Left renal pelvis (tissue), 4 donors: ENCODE data around the gene KRT5. TPM values are rescaled to one million over a fixed set of nuclear protein-coding genes. Genes with fewer than 3 reads are reported as not detected.
"Not testable (repeated sequence)": the region's sequence is repeated elsewhere in the genome, so short reads cannot be mapped to it uniquely, and the experiment has no call there.

Experiments used
- DNase-seq, 4 donors: peaks; one replicate each; pipeline ENCODE4 v3.0.0-alpha.2; 2013; ENCODE audit warnings: low read depth in 4 of 4, low spot score in 3 of 4
- polyA plus RNA-seq, 4 donors: library from polyadenylated mRNA; unstranded; fragments of 120-200 nt; gene quantifications; one replicate each; pipeline ENCODE4 v1.2.1, GENCODE V29; 2013; ENCODE audit not compliant: insufficient read length in 4 of 4

Gene KRT5
- polyA plus RNA-seq, 4 donors = 0.17 to 1.4 (median 0.37) TPM

- DNase-seq = no peak
Observed at GRCh38 chr12:52522346-52523011, 2.3 kb upstream of the KRT5 start.

GRCh38 chr12:52521568-52522266, 1.5 kb upstream of the KRT5 start:
- no peak for DNase-seq

GRCh38 chr12:52521175-52521567, 977 bp upstream of the KRT5 start:
- DNase-seq = no peak

GRCh38 chr12:52519387-52519703, 849 bp downstream of the KRT5 start:
- no peak for DNase-seq

- DNase-seq = no peak
Observed at GRCh38 chr12:52518574-52519386, 1.4 kb downstream of the KRT5 start.

GRCh38 chr12:52517888-52518287, 2.3 kb downstream of the KRT5 start:
- DNase-seq = no peak

GRCh38 chr12:52517005-52517835, 3.0 kb downstream of the KRT5 start:
- DNase-seq = no peak

- DNase-seq = no peak
Observed at GRCh38 chr12:52515927-52516831, 4.0 kb downstream of the KRT5 start.

GRCh38 chr12:52515319-52515646, 4.9 kb downstream of the KRT5 start:
- DNase-seq = no peak

GRCh38 chr12:52514471-52515318, 5.5 kb downstream of the KRT5 start:
- no peak for DNase-seq

- no peak for DNase-seq
Observed at GRCh38 chr12:52513736-52514135, 6.5 kb downstream of the KRT5 start.

GRCh38 chr12:52508211-52508610, 12.0 kb downstream of the KRT5 start:
- DNase-seq = no peak

- peak in 1 of 4 donors; percentile 2 for DNase-seq
Observed at GRCh38 chr12:52506858-52507715, 13.1 kb downstream of the KRT5 start.

- DNase-seq = no peak
Observed at GRCh38 chr12:52502877-52503276, 17.3 kb downstream of the KRT5 start.

GRCh38 chr12:52501490-52501889, 18.7 kb downstream of the KRT5 start:
- DNase-seq = no peak

GRCh38 chr12:52500574-52500973, 19.6 kb downstream of the KRT5 start:
- DNase-seq = not testable (repeated sequence)

- DNase-seq = no peak
Observed at GRCh38 chr12:52499806-52500560, 20.2 kb downstream of the KRT5 start.
